Measurements from ENCODE around the gene PKP1.

DNA sequence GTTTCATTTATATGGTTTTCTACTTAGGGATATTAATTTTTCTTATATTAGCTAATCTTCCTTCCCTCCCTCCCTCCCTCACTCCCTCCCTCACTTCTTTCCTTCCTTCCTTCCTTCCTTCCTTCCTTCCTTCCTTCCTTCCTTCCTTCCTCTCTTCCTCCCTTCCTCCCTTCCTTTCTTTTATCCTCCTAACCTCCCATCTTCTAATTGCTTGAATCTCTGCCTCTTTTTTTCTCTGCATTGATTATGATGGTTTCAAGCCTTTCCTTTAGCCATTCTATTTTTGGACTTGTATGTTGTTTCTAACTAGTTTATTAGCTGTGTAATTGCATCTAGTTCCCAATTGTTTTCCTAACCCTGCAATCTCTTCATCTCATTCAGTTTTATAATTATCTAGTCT lies 17.0 kb upstream of the PKP1 start:
- TF ChIP-seq, protein P1, sequence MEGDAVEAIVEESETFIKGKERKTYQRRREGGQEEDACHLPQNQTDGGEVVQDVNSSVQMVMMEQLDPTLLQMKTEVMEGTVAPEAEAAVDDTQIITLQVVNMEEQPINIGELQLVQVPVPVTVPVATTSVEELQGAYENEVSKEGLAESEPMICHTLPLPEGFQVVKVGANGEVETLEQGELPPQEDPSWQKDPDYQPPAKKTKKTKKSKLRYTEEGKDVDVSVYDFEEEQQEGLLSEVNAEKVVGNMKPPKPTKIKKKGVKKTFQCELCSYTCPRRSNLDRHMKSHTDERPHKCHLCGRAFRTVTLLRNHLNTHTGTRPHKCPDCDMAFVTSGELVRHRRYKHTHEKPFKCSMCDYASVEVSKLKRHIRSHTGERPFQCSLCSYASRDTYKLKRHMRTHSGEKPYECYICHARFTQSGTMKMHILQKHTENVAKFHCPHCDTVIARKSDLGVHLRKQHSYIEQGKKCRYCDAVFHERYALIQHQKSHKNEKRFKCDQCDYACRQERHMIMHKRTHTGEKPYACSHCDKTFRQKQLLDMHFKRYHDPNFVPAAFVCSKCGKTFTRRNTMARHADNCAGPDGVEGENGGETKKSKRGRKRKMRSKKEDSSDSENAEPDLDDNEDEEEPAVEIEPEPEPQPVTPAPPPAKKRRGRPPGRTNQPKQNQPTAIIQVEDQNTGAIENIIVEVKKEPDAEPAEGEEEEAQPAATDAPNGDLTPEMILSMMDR (IDR thresholded peaks at IDR 0.05), result no peak
- no peak for TF ChIP-seq POLR2A (IDR thresholded peaks at IDR 0.05)
